C4-2B (cell line): Measurements from ENCODE around the gene LRIG1.

Experiments
- CTCF ChIP-seq: fragments of 450-650 bp; conservative IDR thresholded peaks from 2 replicates; pipeline ENCODE4 v1.5.1; 2017; ENCODE audit warnings: mild to moderate bottlenecking
- ZFX ChIP-seq: fragments of 450-650 bp; IDR thresholded peaks from 2 replicates; pipeline ENCODE4 v1.6.1; 2017

- TF ChIP-seq CTCF (no peak), ZFX (no peak)
These were observed 129.4 kb downstream of the LRIG1 start for GRCh38 chr3:66371432-66371831.
